ENCODE results near the gene SDK2. TPM values are rescaled to one million over a fixed set of nuclear protein-coding genes. Genes with fewer than 3 reads are reported as not detected.

SDK2 gene
- total and polyA plus RNA-seq, 9 of the 15 experiments (the other 6 are each of a cell fraction or from before 2014, with no cell fraction given): 0.04 TPM; not detected in 8

- no peak for ATAC-seq
- peaks cover 18% of the 10 kb centered on the region; the same call in 1 of the 2 replicates for H4K20me1 ChIP-seq (replicated peaks; ENCODE audit: control insufficient read depth, insufficient read depth, low read length)
- no peak for TF ChIP-seq NFE2 (IDR thresholded peaks at IDR 0.05; ENCODE audit: low read depth)
- TF ChIP-seq SMARCA4 (IDR thresholded peaks at IDR 0.05): no peak
- no peak for TF ChIP-seq ZNF76 (CRISPR knock-in tag; IDR thresholded peaks at IDR 0.05; ENCODE audit: borderline replicate concordance)
- TF ChIP-seq ILK (tag; IDR thresholded peaks at IDR 0.05; ENCODE audit: borderline replicate concordance, low read depth): no peak
- no peak for TF ChIP-seq CHD7 (IDR thresholded peaks at IDR 0.05; ENCODE audit: low read depth, low read length)
- no peak for TF ChIP-seq SAP30 (IDR thresholded peaks at IDR 0.05; ENCODE audit: borderline replicate concordance, insufficient read depth, low read depth, low read length, poor library complexity, severe bottlenecking)
- TF ChIP-seq PCBP1 (IDR thresholded peaks at IDR 0.05; ENCODE audit: low read depth, low read length, poor library complexity, severe bottlenecking): no peak
- TF ChIP-seq MBD1 (CRISPR knock-in tag; IDR thresholded peaks at IDR 0.05): no peak
- TF ChIP-seq ZC3H8 (IDR thresholded peaks at IDR 0.05): no peak
Measured at GRCh38 chr17:73397856-73398540, 246.2 kb downstream of the SDK2 start.

More at GRCh38 chr17:73397856-73398540, 246.2 kb downstream of the SDK2 start:
- peaks cover 0 to 6% of the 10 kb centered on the region in 2 experiments; a peak in 1 of 5 replicates for H3K4me1 ChIP-seq (replicated peaks in 1 of 2; ENCODE audit: control insufficient read depth in 2 of 2, insufficient read depth in 2 of 2, low read length in 2 of 2)
- no peak for FAIRE-seq
- BruUV-seq (replicated peaks): no TSS peak
- H3K27me3 ChIP-seq (ENCODE audit: control insufficient read depth in 2 of 2, insufficient read depth in 2 of 2, low read length in 2 of 2): peaks cover 21 to 83% of the 10 kb centered on the region in 2 experiments; a peak in 4 of 5 replicates
- intact Hi-C loops (cut with micrococcal nuclease): no loop called here
- CTCF ChIA-PET (ENCODE audit: low intra/inter-chr PET ratio): no interaction called here
- no peak overlapping the region for H3K9ac ChIP-seq (ENCODE audit: insufficient read depth in 1 of 2, low read depth in 2 of 2, low read length in 2 of 2)
- no peak overlapping the region for H2AFZ ChIP-seq (ENCODE audit: low read depth, low read length)
- POLR2A ChIA-PET: no interaction called here
- no peak overlapping the region for H3K4me3 ChIP-seq
- no peak overlapping the region for H3K27ac ChIP-seq (ENCODE audit: extremely low read depth, low read depth, low read length)
- H3K4me2 ChIP-seq (ENCODE audit: insufficient read depth, low read length): no peak overlapping the region
- H3K9me3 ChIP-seq (replicated peaks; ENCODE audit: control insufficient read depth, insufficient read depth, low read depth, low read length): no peaks in the 10 kb centered on the region
- 2% methylated on average over 14 of the region's 17 CpGs for WGBS (ENCODE audit: insufficient coverage, low coverage, missing lambda C conversion rate)
- H3K36me3 ChIP-seq (ENCODE audit: control insufficient read depth, insufficient read depth, low read length): no peaks in the 10 kb centered on the region
- no peaks in the 10 kb centered on the region for H3K79me2 ChIP-seq (ENCODE audit: control insufficient read depth, insufficient read depth, low read length)
- H3K9me1 ChIP-seq (ENCODE audit: control insufficient read depth, insufficient read depth, low read length): no peaks in the 10 kb centered on the region
- in situ Hi-C loops (cut with MboI): no loop called here
- DNase-seq (ENCODE audit: extremely low read depth in 1 of 4, low spot score in 3 of 4): no peak

Data from K562 (cell line).